Measurements from ENCODE around the gene C9orf57.
"Not testable (repeated sequence)": the region's sequence is repeated elsewhere in the genome, so short reads cannot be mapped to it uniquely, and the experiment has no call there.

The C9orf57 gene, protein sequence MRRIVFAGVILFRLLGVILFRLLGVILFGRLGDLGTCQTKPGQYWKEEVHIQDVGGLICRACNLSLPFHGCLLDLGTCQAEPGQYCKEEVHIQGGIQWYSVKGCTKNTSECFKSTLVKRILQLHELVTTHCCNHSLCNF

DNA sequence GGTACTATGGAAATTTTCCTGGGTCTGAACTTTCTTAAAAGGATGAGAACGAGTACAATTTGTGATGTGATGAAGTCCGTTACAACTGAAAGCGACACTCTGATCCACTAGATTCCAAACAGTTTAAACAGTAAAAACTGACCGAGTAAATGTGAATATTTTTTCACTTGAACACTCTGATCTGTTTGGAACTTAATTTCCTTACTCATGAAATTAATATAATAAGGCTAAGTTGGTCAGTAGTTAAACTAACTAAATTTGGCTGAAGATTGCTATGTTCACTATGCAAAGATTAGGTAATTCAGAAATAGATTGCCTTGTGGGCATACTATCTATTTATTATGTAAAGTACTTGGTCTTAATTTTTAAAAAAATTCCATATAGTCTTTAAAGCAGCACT is at the start of gene C9orf57:
Gene C9orf57, minus strand, starts transcription at position 101 of the 400 bp plus-strand sequence. CDS start 1,282 bp downstream, outside the sequence.
- DNase-seq, result no peak

DNA sequence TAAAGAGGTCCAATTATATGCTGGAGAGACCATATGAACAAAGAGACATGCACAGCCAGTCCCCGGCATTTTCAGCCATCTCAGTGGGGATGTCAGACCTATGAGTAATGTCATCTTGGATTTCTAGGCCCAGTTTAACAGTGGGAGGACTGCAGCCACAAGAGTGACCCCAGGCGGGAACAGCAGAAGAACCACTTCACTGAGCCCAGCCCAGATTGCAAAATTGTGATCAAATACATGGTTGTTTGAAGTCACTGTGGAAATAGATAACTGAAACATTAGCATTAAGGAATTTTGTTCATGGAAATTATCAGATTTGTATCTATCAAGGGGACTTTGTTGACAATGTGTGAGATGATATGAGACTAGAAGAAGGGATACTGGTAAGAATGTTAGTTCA is 42.1 kb upstream of the C9orf57 start:
- no peak for DNase-seq

DNA sequence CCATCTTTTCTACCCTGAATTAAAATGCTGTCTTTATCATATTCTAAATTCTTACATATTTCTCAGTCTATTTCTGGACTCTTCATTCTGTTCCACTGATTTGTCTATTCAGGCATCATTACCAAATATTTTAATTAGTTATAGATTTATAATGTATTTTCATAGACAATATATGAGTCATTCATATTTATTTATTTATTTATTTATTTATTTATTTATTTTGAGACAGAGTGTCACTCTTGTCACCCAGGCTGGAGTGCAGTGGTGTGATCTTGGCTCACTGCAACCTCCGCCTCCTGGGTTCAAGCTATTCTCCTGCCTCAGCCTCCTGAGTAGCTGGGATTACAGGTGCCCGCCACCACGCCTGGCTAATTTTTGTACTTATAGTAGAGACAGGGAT is 35.1 kb upstream of the C9orf57 start:
- DNase-seq, result not testable (repeated sequence)

DNA sequence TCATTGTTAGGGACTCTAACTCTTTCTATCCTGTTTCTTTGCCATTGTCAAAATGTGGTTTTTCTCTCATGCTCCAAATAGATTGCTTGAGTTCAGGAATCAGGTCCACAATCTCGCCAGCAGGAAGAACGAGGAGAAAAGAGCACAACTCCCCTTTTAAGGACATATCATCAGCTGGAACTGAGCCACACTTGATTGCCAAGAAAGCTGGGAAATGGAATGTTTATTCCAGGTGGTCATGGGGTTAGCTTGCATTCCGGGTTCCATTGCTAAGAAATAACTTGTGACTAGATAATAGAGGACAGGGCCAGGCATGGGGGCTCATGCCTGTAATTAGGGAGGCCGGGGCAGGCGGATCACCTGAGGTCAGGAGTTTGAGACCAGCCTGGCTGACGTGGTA is 32.4 kb upstream of the C9orf57 start:
- no peak for DNase-seq

DNA sequence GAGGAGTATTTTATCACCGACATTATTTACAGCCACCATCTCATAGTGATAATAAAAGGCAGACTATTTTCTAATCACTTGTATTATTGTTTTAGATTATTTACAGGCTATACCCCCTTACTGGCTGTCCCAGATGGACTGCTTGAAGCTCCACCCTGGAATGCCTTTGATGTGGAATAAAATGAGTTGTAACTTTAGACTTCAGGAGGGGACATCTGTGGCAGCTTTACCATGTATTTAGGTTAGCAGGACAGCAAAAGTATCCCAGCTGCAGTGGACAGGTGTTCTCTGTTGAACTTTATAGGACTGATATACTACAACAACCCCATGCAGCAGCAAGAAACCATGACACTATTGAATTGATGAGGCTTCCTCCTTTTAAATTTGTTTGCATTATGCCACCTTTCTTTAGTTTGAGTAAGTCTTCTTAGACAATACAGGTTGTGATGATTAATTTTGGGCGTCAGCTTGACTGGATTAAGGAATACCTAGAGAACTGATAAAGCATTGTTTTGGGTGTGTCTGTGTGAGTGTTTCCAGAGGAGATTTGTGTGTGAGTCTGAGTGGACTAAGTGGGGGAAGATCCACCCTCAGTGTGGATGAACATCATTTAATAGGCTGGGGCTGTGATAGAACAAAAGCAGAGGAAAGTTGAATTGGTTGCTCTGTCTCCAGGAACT is 29.2 kb upstream of the C9orf57 start:
- DNase-seq, result no peak

DNA sequence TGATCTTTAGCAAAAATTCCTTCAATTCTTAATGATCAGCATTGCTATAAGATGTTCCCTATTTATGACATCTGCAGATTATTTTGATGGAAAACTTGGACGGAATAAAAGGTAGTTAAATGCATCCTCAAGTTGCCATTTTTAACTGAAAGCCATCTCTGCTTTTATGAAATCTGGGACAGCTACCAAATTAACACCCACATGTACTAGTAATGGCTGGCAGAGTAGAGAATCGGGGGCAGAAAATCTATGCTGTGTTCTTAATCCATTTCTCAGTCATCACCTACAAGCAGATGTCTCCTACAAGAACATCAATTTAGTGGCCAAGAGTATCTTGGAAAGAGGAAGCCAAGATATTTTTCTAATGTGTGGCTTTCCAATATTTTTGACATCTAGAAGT is 22.1 kb upstream of the C9orf57 start:
- peak in 1 of 56 donors; percentile 6 for DNase-seq

DNA sequence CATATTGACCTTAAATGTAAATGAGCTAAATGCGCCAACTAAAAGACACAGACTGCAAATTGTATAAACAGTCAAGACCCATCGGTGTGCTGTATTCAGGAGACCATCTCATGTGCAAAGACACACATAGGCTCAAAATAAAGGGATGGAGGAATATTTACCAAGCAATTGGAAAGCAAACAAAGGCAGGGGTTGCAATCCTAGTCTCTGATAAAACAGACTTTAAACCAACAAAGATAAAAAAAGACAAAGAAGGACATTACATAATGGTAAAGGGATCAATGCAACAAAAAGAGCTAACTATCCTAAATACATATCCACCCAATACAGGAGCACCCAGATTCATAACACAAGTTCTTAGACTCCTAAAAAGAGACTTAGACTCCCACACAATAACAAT is 14.3 kb upstream of the C9orf57 start:
- not testable (repeated sequence) for DNase-seq

DNA sequence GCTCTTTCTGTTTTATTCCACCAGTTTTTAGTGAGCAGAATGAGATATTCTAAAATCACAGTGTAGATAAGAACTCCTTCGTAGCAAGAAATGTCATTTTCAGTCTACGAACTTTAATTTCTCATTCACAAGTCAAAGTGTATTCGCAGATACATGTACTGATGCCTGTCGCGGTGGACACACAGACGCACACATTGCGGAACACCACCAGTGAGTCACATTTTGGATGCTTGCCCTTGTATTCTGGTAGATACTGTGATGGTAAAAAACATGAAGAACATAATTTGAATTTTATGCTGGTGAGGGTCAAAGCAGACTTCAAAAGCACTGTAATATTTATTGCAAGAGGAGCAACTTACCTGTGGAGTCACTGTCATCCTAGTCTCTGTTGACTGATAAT is 4.7 kb upstream of the C9orf57 start:
- no peak for DNase-seq

DNA sequence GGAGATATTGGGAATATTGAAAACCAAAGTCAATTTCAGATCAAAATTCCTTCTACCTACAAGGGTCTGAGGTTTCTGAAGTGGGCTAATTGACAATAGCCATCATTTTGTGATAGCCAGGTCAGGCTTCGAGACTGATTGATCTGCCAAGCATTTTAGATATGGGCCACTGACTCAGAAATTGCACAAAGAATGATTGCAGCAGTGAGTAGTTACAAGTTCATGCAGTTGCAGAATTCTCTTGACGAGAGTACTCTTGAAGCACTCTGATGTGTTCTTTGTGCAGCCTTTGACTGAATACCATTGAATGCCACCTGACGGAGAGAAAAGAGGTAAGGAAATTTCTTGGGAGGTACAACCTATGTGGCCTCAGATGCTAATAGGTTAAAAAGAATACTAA is 8.3 kb downstream of the C9orf57 start:
- no peak for DNase-seq

DNA sequence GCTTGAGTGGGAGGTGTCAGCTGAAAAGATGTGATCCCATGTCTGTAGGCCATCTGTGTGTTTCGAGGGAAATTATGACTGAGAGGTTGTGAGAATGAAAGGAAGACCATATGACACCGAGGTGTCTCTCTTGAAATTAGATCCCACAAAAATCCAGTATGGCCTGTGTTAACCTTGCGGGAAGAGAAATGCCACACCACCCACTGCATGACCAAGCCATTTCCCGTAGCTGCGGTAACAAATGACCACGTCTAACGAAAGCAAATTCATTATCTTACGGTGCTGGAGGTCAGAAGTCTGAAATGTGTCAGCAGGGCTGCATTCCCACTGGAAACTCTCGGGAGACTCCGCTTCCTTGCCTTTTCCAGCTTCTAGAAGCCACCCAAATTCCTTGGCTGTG is 11.6 kb downstream of the C9orf57 start:
- DNase-seq, result no peak

DNA sequence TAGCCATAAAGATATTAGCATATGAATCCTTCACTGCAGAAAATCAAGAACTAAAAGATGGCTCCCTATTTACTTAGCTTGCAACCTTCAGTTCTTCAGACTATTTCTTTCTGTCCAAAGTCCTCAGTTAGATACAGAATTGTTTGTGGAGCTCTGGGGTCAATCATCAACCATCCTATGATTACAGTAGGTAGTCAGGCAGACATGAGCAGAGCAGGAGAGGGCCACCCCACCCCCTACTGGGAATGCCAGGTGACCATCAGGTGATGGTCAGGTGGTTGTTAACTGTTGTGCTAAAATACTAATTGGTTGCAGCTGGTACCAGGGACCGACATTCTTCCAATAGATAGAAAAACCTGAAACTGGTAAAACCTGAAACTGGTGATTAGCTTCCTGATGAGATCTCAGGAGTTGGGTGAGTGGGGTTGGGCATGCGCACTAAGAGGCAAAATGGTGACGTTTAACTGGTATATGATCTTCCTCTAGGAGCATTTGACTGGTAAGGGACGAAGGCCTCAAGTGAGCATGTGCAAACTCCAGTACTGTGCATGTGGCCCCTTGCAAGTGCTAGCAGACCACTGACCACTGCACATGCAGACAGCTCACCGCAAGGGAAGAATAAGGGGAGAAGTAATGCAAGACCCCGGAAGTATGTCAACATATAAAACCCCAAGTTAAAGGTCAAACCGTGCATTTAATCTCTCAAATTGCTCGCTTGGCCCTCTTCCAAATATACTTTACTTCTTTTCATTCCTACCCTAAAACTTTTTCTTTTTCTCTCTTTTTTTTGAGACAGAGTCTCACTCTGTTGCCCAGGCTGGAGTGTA is 13.6 kb downstream of the C9orf57 start:
- no peak for DNase-seq

DNA sequence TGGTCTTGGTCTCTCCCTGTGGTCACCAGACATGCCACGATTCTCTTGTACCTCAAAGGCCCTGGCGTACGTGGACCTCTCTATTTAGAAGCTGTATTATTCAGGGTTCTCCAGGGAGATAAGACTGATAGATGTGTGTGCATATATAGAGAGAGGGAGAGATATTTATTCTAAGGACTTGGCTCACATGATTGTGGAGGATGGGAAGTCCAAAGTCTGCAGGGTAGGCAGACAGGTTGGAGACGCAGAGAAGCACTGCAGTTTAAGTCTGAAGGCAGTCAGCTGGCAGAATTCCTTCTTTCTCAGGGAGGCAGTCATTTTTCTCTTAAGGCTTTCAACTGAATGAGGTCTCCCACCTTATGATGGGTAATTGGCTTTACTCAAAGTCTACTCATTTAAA is 16.3 kb downstream of the C9orf57 start:
- no peak for DNase-seq

DNA sequence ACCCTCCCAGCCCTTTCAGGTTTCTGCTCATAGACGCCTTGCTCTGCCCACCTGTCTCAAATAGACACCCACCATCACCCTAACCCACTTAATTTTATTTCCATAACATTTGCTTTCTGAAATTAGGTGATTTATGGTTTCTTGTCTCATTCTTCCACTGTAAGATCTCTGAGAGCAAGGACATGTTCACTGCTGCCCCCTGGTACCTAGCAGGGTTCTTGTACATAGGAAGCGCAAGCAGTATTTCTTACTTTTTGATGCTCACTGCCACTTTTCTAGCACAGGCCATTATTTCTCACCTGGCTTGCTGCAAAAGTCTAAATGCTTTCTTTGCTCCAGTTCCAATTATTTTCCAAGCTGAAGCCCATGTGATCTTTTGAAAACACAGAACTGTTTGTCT is 16.8 kb downstream of the C9orf57 start:
- DNase-seq, result no peak

DNA sequence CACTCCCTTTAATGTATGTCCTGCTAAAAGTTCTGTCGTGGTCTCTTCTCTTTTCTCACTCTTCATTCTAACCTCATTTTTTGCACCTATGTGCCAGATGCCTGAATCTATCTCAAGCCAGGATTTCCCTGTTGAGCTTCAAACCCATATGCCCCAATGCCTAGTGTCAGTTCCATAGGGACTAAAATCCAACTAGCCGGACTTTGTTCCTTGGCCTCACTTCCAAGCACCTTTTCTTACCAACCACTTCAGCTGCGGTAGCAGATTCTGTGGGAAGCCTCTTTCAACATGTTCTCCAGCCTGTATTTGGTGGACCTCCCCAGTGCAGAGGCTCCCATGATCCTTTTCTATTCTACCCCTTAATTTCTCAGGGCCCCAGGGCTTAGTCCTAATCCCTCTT is 17.5 kb downstream of the C9orf57 start:
- no peak for DNase-seq

DNA sequence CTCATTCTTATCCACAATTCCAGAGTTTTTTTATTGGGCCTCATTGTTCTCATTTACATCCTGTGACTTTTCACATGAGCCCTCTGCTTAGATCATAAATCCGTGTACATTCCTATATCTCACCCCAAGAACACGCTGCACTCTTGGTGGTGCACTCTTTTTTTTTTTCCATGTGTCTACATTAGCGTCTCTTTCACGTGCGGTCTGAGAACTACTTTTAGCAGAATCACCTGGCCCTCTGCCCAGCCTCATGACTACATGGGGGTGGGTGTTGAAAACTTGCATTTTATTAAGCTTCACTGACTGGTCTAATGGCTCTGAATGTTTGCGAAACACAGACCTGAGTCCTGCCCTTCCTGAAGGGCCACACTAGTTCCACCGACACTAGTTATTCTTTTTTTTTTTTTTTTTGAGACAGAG is 18.6 kb downstream of the C9orf57 start:
- peak in 3 of 56 donors; percentile 1 to 20 (median 2) for DNase-seq

DNA sequence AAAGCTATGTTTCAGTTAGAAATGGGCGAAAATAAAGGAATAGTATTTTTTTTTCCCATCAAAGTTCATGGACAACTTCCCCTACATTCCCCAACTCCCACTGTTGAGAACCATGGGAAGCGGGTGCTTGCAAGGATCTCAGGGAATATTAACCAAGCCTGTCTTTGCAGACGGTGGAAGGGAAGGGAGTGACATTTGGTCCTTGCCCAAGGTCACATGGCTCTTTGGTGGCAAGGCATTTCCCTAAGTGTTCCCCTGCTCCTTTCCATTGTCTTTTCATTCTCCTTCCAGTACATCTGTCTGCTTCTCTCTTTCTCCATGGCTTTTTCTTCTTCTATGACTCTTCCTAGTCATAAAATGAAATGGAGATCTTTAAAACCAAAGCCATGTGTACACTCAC is 19.0 kb downstream of the C9orf57 start:
- no peak for DNase-seq

DNA sequence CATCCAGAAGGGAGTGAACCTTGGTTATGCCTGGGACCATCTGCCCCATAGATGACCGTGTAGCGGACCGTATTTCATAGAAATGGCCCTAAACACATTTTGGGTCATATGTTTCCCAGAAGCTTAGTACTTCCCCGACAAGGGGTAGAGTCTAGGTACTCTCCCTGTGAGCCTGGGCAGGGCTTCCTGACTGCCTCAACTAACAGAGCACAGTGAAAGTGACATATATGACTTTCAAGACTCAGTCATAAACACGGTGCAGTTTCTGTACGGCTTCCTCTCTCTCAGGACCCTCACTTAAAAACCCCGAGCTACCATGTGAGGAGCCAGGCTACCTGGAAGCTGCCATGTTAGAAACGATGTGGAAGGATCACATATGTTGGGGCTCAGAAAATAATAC is 20.9 kb downstream of the C9orf57 start:
- DNase-seq, result no peak

DNA sequence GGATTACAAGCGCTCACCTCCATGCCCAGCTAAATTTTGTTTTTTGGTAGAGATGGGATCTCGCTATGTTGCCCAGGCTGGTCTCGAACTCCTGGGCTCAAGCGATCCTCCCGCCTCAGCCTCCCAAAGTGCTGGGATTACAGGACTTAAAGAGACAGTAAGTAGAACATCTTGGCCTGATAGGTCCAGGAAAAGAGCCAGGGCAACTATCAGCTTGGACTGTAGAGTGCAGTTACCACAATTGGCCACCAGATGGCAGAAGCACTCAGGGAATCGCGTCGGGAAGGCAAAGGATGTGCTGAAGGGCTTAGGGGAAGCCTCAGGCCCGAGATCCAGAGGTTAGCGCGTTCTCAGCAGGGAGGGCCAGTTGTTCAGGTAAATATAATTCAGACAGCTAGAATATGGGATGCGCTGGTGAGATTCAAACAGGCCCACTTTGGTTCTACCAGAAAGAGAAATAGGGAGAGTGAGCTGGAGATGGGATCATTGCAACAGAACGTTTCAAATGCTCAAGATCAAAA is 21.5 kb downstream of the C9orf57 start:
- DNase-seq, result peak in 55 of 56 donors; percentile 7 to 89 (median 59)

DNA sequence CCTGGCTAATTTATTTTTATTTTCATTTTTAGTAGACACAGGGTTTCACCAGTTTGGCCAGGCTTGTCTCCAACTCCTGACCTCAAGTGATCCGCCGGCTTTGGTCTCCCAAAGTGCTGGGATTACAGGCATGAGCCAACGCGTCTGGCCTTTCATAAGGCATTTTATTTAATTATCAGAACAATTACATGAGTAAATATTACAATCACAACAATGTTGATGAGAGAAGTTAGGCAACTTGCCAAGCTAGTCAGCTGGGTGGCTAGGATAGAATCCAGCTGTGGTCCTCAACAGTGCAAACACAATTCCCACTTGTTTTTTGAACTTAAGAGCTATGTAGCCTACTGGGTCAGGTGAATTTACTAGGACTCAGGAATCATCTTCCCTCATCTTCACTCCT is 22.0 kb downstream of the C9orf57 start:
- peak in 3 of 56 donors; percentile 5 to 39 (median 17) for DNase-seq

DNA sequence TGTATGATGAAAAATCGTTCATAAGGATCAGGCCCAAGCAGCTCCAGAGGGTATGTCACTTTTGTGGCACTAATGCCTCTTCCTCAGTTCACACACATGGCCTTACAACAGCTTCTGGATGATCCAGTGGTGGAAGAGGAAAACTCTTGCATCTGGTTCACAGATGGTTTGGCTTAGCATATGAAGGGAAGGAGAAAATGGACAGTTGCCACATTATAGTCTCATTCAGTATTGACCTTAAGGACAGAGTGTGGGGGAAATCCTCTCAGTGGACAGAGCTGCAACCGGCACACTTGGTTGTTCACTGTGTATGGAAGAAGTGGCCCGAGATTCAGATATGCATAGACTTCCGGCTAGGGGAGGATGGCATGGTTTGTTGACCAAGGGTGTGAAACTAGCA is 22.8 kb downstream of the C9orf57 start:
- DNase-seq, result no peak

DNA sequence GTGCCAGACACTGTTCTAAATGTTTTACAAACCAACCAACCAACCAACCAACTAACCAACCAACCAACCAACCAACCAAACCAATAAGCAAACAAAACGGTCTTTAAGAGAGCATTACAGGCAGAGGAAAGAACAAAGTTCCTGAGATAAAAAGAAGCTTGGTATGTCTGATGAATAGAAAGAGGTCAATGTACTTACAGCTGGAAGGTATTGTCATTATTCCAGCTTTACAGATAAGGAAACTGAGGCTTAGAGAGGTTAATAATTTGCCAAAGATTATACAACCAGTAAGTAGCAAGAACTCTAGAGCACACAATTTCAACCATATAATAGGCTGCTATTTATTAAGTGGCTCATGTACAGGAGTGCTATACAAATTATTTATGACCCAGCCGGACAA is 29.6 kb downstream of the C9orf57 start:
- DNase-seq, result no peak

DNA sequence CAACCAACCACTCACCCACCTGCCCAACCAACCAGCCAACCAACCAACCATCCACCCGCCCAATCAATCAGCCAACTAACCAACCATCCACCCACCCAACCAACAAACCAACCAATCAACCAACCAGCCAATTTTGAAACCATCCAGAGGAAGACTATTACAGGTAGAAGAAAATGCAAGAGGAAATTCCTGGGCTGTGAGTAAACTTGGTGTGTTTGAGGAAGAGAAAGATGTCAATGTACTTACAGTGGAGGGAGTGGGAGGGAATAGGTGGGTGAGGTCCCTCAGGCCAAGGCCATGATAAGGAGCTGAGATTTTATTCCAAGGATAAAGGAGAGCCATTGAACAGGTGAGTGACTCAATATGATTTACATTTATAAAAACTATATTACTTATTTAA is 30.4 kb downstream of the C9orf57 start:
- DNase-seq, result no peak

Measured in amygdala (tissue), 56 donors.